Measurements from ENCODE around the gene CREB3L2.

The CREB3L2 gene

GRCh38 chr7:137890449-137890921 is 111.4 kb downstream of the CREB3L2 start:
- DNase-seq: no peak

GRCh38 chr7:137888241-137888640 is 113.6 kb downstream of the CREB3L2 start:
- DNase-seq: no peak

GRCh38 chr7:137886746-137887145 is 115.1 kb downstream of the CREB3L2 start:
- DNase-seq: no peak

GRCh38 chr7:137886281-137886680 is 115.6 kb downstream of the CREB3L2 start:
- DNase-seq: peak in 1 of 2 experiments; percentile 34

GRCh38 chr7:137885678-137886077 is 116.2 kb downstream of the CREB3L2 start:
- no peak for DNase-seq

- no peak for DNase-seq
Observed at GRCh38 chr7:137882806-137883205, 119.1 kb downstream of the CREB3L2 start.

- DNase-seq: no peak
Observed at GRCh38 chr7:137882261-137882668, 119.6 kb downstream of the CREB3L2 start.

- no peak for DNase-seq
Observed at GRCh38 chr7:137881607-137882260, 120.2 kb downstream of the CREB3L2 start.

- no peak for DNase-seq
Observed at GRCh38 chr7:137880432-137880831, 121.5 kb downstream of the CREB3L2 start.

- no peak for DNase-seq
Observed at GRCh38 chr7:137879357-137880158, 122.3 kb downstream of the CREB3L2 start.

- DNase-seq: no peak
Observed at GRCh38 chr7:137878333-137878961, 123.4 kb downstream of the CREB3L2 start.

GRCh38 chr7:137877027-137877675 is 124.7 kb downstream of the CREB3L2 start:
- DNase-seq: no peak

- DNase-seq: peak in 1 of 2 experiments; percentile 46
Observed at GRCh38 chr7:137875746-137876145, 126.1 kb downstream of the CREB3L2 start.

- DNase-seq: peak in 1 of 2 experiments; percentile 23
Observed at GRCh38 chr7:137873979-137874777, 127.7 kb downstream of the CREB3L2 start.

- no peak for DNase-seq
Observed at GRCh38 chr7:137873524-137873923, 128.4 kb downstream of the CREB3L2 start.

- DNase-seq: no peak
Observed at GRCh38 chr7:137871170-137871915, 130.5 kb downstream of the CREB3L2 start.

- no peak for DNase-seq
Observed at GRCh38 chr7:137870684-137871083, 131.2 kb downstream of the CREB3L2 start.

- DNase-seq: no peak
Observed at GRCh38 chr7:137870078-137870477, 131.8 kb downstream of the CREB3L2 start.

- no peak for DNase-seq
Observed at GRCh38 chr7:137869260-137869659, 132.6 kb downstream of the CREB3L2 start.

GRCh38 chr7:137867289-137867688 is 134.6 kb downstream of the CREB3L2 start:
- DNase-seq: no peak

- no peak for DNase-seq
Observed at GRCh38 chr7:137865764-137866163, 136.1 kb downstream of the CREB3L2 start.

- no peak for DNase-seq
Observed at GRCh38 chr7:137862964-137863363, 138.9 kb downstream of the CREB3L2 start.

Measured in NCI-H526 (cell line).